Neural progenitor cell (in vitro differentiated cells): Measurements from ENCODE around the gene GAMT.

Source experiments
- CTCF ChIP-seq: fragments of 200-600 bp; sonication (generic); IDR thresholded peaks from 2 replicates; pipeline ENCODE4 v1.5.1; 2017; ENCODE audit warnings: antibody characterized with exemption, mild to moderate bottlenecking
- EZH2 ChIP-seq: fragments of 200-600 bp; sonication (generic); IDR thresholded peaks from 2 replicates; pipeline ENCODE4 v1.6.1; 2017; ENCODE audit warnings: antibody characterized with exemption, mild to moderate bottlenecking, moderate library complexity

- TF ChIP-seq CTCF, result no peak
- no peak for TF ChIP-seq EZH2
Observed at GRCh38 chr19:1410136-1410786, 8.9 kb upstream of the GAMT start.
